Midbrain (tissue), 1 donor: ENCODE results near the gene ARMH4.

Experiments used
- DNase-seq: peaks from one replicate; lab custom pipeline; 2025; lab: John Stamatoyannopoulos, UW

ARMH4 gene

GRCh38 chr14:58027904-58028303, 124.1 kb downstream of the ARMH4 start:
- DNase-seq: no peak

- DNase-seq: no peak
Observed at GRCh38 chr14:58026967-58027366, 125.0 kb downstream of the ARMH4 start.

GRCh38 chr14:58026219-58026618, 125.8 kb downstream of the ARMH4 start:
- no peak for DNase-seq

GRCh38 chr14:58014778-58015177, 137.2 kb downstream of the ARMH4 start:
- DNase-seq: no peak

- DNase-seq: no peak
Observed at GRCh38 chr14:58002618-58003017, 149.4 kb downstream of the ARMH4 start.

- DNase-seq: no peak
Observed at GRCh38 chr14:57999979-58000378, 152.0 kb downstream of the ARMH4 start.

GRCh38 chr14:57999471-57999870, 152.5 kb downstream of the ARMH4 start:
- no peak for DNase-seq

GRCh38 chr14:57998766-57999165, 153.2 kb downstream of the ARMH4 start:
- no peak for DNase-seq

- DNase-seq: no peak
Observed at GRCh38 chr14:57991353-57991752, 160.7 kb downstream of the ARMH4 start.

- DNase-seq: no peak
Observed at GRCh38 chr14:57988445-57988844, 163.6 kb downstream of the ARMH4 start.

- no peak for DNase-seq
Observed at GRCh38 chr14:57987596-57988300, 164.3 kb downstream of the ARMH4 start.

GRCh38 chr14:57987051-57987450, 165.0 kb downstream of the ARMH4 start:
- no peak for DNase-seq

- DNase-seq: no peak
Observed at GRCh38 chr14:57982804-57983634, 169.0 kb downstream of the ARMH4 start.

GRCh38 chr14:57981817-57982560, 170.0 kb downstream of the ARMH4 start:
- DNase-seq: no peak

- no peak for DNase-seq
Observed at GRCh38 chr14:57979376-57980048, 172.5 kb downstream of the ARMH4 start.

GRCh38 chr14:57976701-57977100, 175.3 kb downstream of the ARMH4 start:
- no peak for DNase-seq

- DNase-seq: no peak
Observed at GRCh38 chr14:57974896-57975295, 177.1 kb downstream of the ARMH4 start.

GRCh38 chr14:57970594-57970993, 181.4 kb downstream of the ARMH4 start:
- no peak for DNase-seq

- DNase-seq: no peak
Observed at GRCh38 chr14:57970175-57970574, 181.8 kb downstream of the ARMH4 start.

GRCh38 chr14:57963071-57963470, 188.9 kb downstream of the ARMH4 start:
- DNase-seq: no peak

GRCh38 chr14:57962325-57963035, 189.5 kb downstream of the ARMH4 start:
- no peak for DNase-seq

- DNase-seq: no peak
Observed at GRCh38 chr14:57961786-57962060, 190.3 kb downstream of the ARMH4 start.
